GM23338 (cell line): ENCODE data around the gene POLR3A. TPM values are rescaled to one million over a fixed set of nuclear protein-coding genes. Genes with fewer than 3 reads are reported as not detected.

Experiments used
- ATAC-seq: fragments of 200-7000 bp; cut with Tn5 transposase; 3 replicates; pipeline ENCODE4 v1.9.1; 2020
- DNase-seq: peaks from one replicate; pipeline ENCODE4 v3.0.0-alpha.2; 2015; ENCODE audit warnings: low spot score
- H2AFZ ChIP-seq: fragments of 200-600 bp; sonication (generic); 2 replicates; pipeline ENCODE4 v1.8.0; 2016; ENCODE audit warnings: antibody characterized with exemption, mild to moderate bottlenecking, moderate library complexity
- H3F3A ChIP-seq: fragments of 200-600 bp; sonication (generic); replicated peaks from 2 replicates; pipeline ENCODE4 v1.8.0; 2017; ENCODE audit warnings: antibody characterized with exemption, mixed run types, low read depth
- H3K27ac ChIP-seq: fragments of 200-600 bp; sonication (generic); 2 replicates; pipeline ENCODE4 v1.6.1; 2016; ENCODE audit warnings: low read depth
- H3K27me3 ChIP-seq: fragments of 200-600 bp; sonication (generic); 2 replicates; pipeline ENCODE4 v1.8.0; 2016; ENCODE audit warnings: mild to moderate bottlenecking, mixed run types, moderate library complexity; ENCODE audit not compliant: insufficient read depth
- H3K36me3 ChIP-seq: fragments of 200-600 bp; sonication (generic); 2 replicates; pipeline ENCODE4 v1.8.0; 2016; ENCODE audit warnings: mild to moderate bottlenecking; ENCODE audit not compliant: insufficient read depth
- H3K4me1 ChIP-seq: fragments of 200-600 bp; sonication (generic); 2 replicates; pipeline ENCODE4 v1.8.0; 2016; ENCODE audit warnings: mild to moderate bottlenecking, moderate library complexity; ENCODE audit not compliant: insufficient read depth
- H3K4me2 ChIP-seq: fragments of 200-600 bp; sonication (generic); 2 replicates; pipeline ENCODE4 v1.7.1; 2017; ENCODE audit warnings: mixed run types
- H3K4me3 ChIP-seq: fragments of 200-600 bp; sonication (generic); 2 replicates; pipeline ENCODE4 v1.6.1; 2016; ENCODE audit warnings: mixed run types
- H3K79me2 ChIP-seq: fragments of 200-600 bp; sonication (generic); replicated peaks from 2 replicates; pipeline ENCODE4 v1.8.0; 2017; ENCODE audit warnings: mild to moderate bottlenecking; ENCODE audit not compliant: insufficient read depth
- H3K9me2 ChIP-seq: fragments of 200-600 bp; sonication (generic); 2 replicates; pipeline ENCODE4 v1.8.0; 2017; ENCODE audit not compliant: insufficient read depth
- H4K20me1 ChIP-seq: fragments of 200-600 bp; sonication (generic); replicated peaks from 2 replicates; pipeline ENCODE4 v1.8.0; 2017; ENCODE audit warnings: mild to moderate bottlenecking; ENCODE audit not compliant: insufficient read depth
- H3K27ac Mint-ChIP-seq: 2 replicates; pipeline ENCODE4 v1.8.0; 2020; ENCODE audit warnings: inconsistent platforms, mild to moderate bottlenecking, moderate library complexity, mixed read lengths
- H3K27me3 Mint-ChIP-seq: 3 replicates; pipeline ENCODE4 v1.8.0; 2022; ENCODE audit warnings: low read depth, mild to moderate bottlenecking, moderate library complexity, mixed read lengths, inconsistent platforms; ENCODE audit not compliant: insufficient read depth, poor library complexity
- H3K36me3 Mint-ChIP-seq: 3 replicates; pipeline ENCODE4 v1.8.0; 2021; ENCODE audit warnings: low read depth, mild to moderate bottlenecking, inconsistent platforms, moderate library complexity, mixed read lengths
- H3K4me1 Mint-ChIP-seq: 3 replicates; pipeline ENCODE4 v1.8.0; 2020; ENCODE audit warnings: mild to moderate bottlenecking, inconsistent platforms, mixed read lengths
- H3K4me3 Mint-ChIP-seq: 3 replicates; pipeline ENCODE4 v1.8.0; 2021; ENCODE audit warnings: moderate library complexity, mild to moderate bottlenecking, inconsistent platforms, mixed read lengths
- H3K9me3 Mint-ChIP-seq: 3 replicates; pipeline ENCODE4 v1.8.0; 2020; ENCODE audit warnings: moderate library complexity, mild to moderate bottlenecking, inconsistent platforms, mixed read lengths
- CREB1 ChIP-seq: fragments of 250-450 bp; sonication (Bioruptor Pico); IDR thresholded peaks from 2 replicates; pipeline ENCODE4 v1.5.0; 2020; ENCODE audit warnings: low read depth, mild to moderate bottlenecking, moderate library complexity
- ETS1 ChIP-seq: IDR thresholded peaks from 2 replicates; pipeline ENCODE4 v1.6.1; 2016; ENCODE audit warnings: antibody characterized with exemption
- JUNB ChIP-seq: IDR thresholded peaks from one replicate; pipeline ENCODE4 v1.6.1; 2016; ENCODE audit warnings: antibody characterized with exemption; ENCODE audit not compliant: unreplicated experiment
- POLR2AphosphoS5 ChIP-seq: IDR thresholded peaks from 2 replicates; pipeline ENCODE4 v1.6.1; 2016; ENCODE audit warnings: antibody characterized with exemption, low read depth
- ZNF331 ChIP-seq: fragments of 250-450 bp; sonication (Bioruptor Pico); IDR thresholded peaks from 2 replicates; pipeline ENCODE4 v1.5.0; 2020; ENCODE audit warnings: low read depth, mild to moderate bottlenecking, moderate library complexity
- ZNF462 ChIP-seq: fragments of 250-450 bp; sonication (Bioruptor Pico); IDR thresholded peaks from 2 replicates; pipeline ENCODE4 v1.5.0; 2020; ENCODE audit warnings: mild to moderate bottlenecking, moderate library complexity
- polyA plus RNA-seq: library from polyadenylated mRNA; unstranded; fragments of >200 nt; fragmentation: Nextera tagmentation; extraction: Ambion mirVana; gene quantifications from 2 replicates; pipeline ENCODE4 v1.2.1, GENCODE V29; 2016
- total RNA-seq: library from RNA; depleted of rRNA; stranded (reverse); fragments of >200 nt; shearing (Covaris generic); gene quantifications from 2 replicates; pipeline ENCODE4 v1.2.3, GENCODE V29; 2014
- TF ChIP-seq, protein P1 (sequence below), 2 experiments: fragments of 200-600 bp in 1 of 2; sonication (generic) in 1 of 2; conservative IDR thresholded peaks; 2 replicates each; pipeline versions ENCODE4 v1.5.1 to v1.6.1; 2016 to 2017; ENCODE audit warnings: antibody characterized with exemption in 2 of 2, low read depth in 2 of 2, mild to moderate bottlenecking in 2 of 2, moderate library complexity in 1 of 2

Gene POLR3A
- total and polyA plus RNA-seq, 2 experiments from 2014 or later = 11.6 to 35.5 TPM

DNA sequence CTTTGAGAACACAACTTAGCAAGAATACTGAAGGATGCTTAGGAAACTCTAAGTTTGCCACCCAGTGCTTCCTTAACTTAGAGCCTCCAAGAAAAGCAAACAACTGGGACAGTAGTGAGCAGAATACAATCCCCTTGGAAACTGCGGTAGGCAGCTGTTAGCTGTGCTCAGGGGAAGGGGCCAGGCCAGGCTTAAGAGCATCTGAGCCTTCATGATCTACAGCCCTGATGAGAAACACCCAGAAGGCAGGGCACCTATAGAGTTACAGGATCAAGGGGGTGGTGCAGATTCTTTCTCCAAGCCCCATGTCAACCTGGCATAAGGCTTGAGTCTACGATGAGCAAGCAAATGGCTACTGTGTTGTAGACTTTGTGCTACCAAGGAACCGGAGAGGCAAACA, 51.4 kb downstream of the POLR3A start (continued):
- TF ChIP-seq ZNF462 (CRISPR knock-in tag) (no peak), ETS1 (no peak), JUNB (no peak)

DNA sequence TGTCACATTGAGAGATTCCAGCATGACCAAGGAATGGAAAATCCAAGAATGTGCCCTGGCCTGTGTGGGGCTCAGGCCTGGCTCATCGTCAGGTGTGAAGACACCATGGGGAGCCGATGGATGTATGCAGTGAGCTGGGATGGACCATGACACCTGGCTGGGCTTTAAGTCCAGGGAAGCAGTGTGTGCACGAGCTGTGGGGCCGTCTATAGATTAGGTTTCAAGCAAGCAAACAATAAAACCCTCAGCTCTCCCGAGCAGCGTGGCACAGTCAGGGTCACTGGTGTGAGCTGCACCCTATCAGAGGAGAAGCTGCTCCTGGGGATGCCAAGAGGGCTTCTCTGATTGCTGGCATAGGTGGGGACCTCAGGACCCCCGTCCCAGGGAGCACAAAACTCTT, 52.3 kb downstream of the POLR3A start:
- Histone ChIP-seq H3K36me3 (peaks cover 36% of the 10 kb centered on the region), H3F3A (peaks cover 10% of the 10 kb centered on the region; the same call in 1 of the 2 replicates), H4K20me1 (no peaks in the 10 kb centered on the region; the same call in 1 of the 2 replicates), H3K4me3 (no peak overlapping the region), H3K79me2 (no peaks in the 10 kb centered on the region), H3K4me1 (peaks cover 3% of the 10 kb centered on the region; the same call in 1 of the 2 replicates), H3K9me2 (no peaks in the 10 kb centered on the region), H3K27ac (no peak overlapping the region), H2AFZ (no peak overlapping the region), H3K4me2 (no peak overlapping the region), H3K27me3 (no peaks in the 10 kb centered on the region)
- ATAC-seq (no peak), DNase-seq (no peak)
- Mint-ChIP-seq H3K27ac (no peak overlapping the region), H3K4me3 (no peak overlapping the region), H3K27me3 (peaks cover 3% of the 10 kb centered on the region), H3K4me1 (peaks cover 6% of the 10 kb centered on the region; the same call in 2 of the 3 replicates), H3K9me3 (no peaks in the 10 kb centered on the region), H3K36me3 (peaks cover 52% of the 10 kb centered on the region)
- TF ChIP-seq ZNF331 (CRISPR knock-in tag) = no peak
- TF ChIP-seq, protein P1, sequence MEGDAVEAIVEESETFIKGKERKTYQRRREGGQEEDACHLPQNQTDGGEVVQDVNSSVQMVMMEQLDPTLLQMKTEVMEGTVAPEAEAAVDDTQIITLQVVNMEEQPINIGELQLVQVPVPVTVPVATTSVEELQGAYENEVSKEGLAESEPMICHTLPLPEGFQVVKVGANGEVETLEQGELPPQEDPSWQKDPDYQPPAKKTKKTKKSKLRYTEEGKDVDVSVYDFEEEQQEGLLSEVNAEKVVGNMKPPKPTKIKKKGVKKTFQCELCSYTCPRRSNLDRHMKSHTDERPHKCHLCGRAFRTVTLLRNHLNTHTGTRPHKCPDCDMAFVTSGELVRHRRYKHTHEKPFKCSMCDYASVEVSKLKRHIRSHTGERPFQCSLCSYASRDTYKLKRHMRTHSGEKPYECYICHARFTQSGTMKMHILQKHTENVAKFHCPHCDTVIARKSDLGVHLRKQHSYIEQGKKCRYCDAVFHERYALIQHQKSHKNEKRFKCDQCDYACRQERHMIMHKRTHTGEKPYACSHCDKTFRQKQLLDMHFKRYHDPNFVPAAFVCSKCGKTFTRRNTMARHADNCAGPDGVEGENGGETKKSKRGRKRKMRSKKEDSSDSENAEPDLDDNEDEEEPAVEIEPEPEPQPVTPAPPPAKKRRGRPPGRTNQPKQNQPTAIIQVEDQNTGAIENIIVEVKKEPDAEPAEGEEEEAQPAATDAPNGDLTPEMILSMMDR (conservative IDR thresholded peaks at IDR 0.05; ENCODE audit: low read depth in 2 of 2) = no peak
- TF ChIP-seq ZNF462 (CRISPR knock-in tag) = no peak
- TF ChIP-seq CREB1 (CRISPR knock-in tag) = no peak
- no peak for TF ChIP-seq POLR2AphosphoS5
